H9 (cell line): ENCODE results near the gene SOSTDC1. TPM values are rescaled to one million over a fixed set of nuclear protein-coding genes. Genes with fewer than 3 reads are reported as not detected.

ENCODE experiments used
- DNase-seq: peaks from one replicate; pipeline ENCODE4 v3.0.0-alpha.2; 2017
- H2AFZ ChIP-seq: one replicate; pipeline ENCODE4 v1.6.1; 2013; ENCODE audit warnings: mild to moderate bottlenecking, low read length, control low read depth, moderate library complexity
- H2AK5ac ChIP-seq: 2 replicates; pipeline ENCODE4 v1.6.1; 2013; ENCODE audit warnings: low read length, control low read depth, mixed read lengths; ENCODE audit not compliant: insufficient read length
- H2BK120ac ChIP-seq: one replicate; pipeline ENCODE4 v1.6.1; 2013; ENCODE audit warnings: low read depth, mild to moderate bottlenecking, low read length, control low read depth, inconsistent platforms; ENCODE audit not compliant: poor library complexity, severe bottlenecking
- H2BK12ac ChIP-seq: 2 replicates; pipeline ENCODE4 v1.6.1; 2013; ENCODE audit warnings: low read length, control low read depth, mixed read lengths, low read depth; ENCODE audit not compliant: insufficient read length
- H2BK15ac ChIP-seq: 2 replicates; pipeline ENCODE4 v1.6.1; 2013; ENCODE audit warnings: low read depth, low read length, control low read depth
- H2BK20ac ChIP-seq: one replicate; pipeline ENCODE4 v1.6.1; 2013; ENCODE audit warnings: low read depth, mild to moderate bottlenecking, low read length, control low read depth, inconsistent platforms; ENCODE audit not compliant: poor library complexity, severe bottlenecking
- H2BK5ac ChIP-seq: 2 replicates; pipeline ENCODE4 v1.6.1; 2013; ENCODE audit warnings: low read length, control low read depth, mixed read lengths; ENCODE audit not compliant: insufficient read length
- H3K14ac ChIP-seq: 2 replicates; pipeline ENCODE4 v1.6.1; 2013; ENCODE audit warnings: low read length, control low read depth; ENCODE audit not compliant: insufficient read depth
- H3K18ac ChIP-seq: 2 replicates; pipeline ENCODE4 v1.6.1; 2013; ENCODE audit warnings: low read depth, mild to moderate bottlenecking, mixed read lengths, low read length, control low read depth; ENCODE audit not compliant: insufficient read length
- H3K23ac ChIP-seq: 2 replicates; pipeline ENCODE4 v1.6.1; 2013; ENCODE audit warnings: low read length, control low read depth, mixed read lengths, low read depth; ENCODE audit not compliant: insufficient read length
- H3K23me2 ChIP-seq: 2 replicates; pipeline ENCODE4 v1.6.1; 2013; ENCODE audit warnings: low read depth, mild to moderate bottlenecking, mixed read lengths, low read length, control low read depth; ENCODE audit not compliant: insufficient read length, poor library complexity, severe bottlenecking
- H3K27ac ChIP-seq: 2 replicates; pipeline ENCODE4 v1.5.1; 2013; ENCODE audit warnings: low read length, control low read depth, mixed read lengths, low read depth; ENCODE audit not compliant: insufficient read length
- H3K27me3 ChIP-seq: 2 replicates; pipeline ENCODE4 v1.6.1; 2013; ENCODE audit warnings: low read length, control low read depth, inconsistent platforms; ENCODE audit not compliant: insufficient read depth
- H3K4ac ChIP-seq: 2 replicates; pipeline ENCODE4 v1.6.1; 2013; ENCODE audit warnings: low read depth, mild to moderate bottlenecking, control low read depth, inconsistent platforms, low read length, moderate library complexity
- H3K4me1 ChIP-seq: 2 replicates; pipeline ENCODE4 v1.6.1; 2013; ENCODE audit warnings: low read length, control low read depth, inconsistent platforms; ENCODE audit not compliant: insufficient read depth
- H3K4me2 ChIP-seq: 2 replicates; pipeline ENCODE4 v1.6.1; 2013; ENCODE audit warnings: low read length, control low read depth, mixed read lengths; ENCODE audit not compliant: insufficient read length, insufficient read depth
- H3K56ac ChIP-seq: 2 replicates; pipeline ENCODE4 v1.6.1; 2013; ENCODE audit warnings: low read depth, mild to moderate bottlenecking, mixed read lengths, low read length, control low read depth; ENCODE audit not compliant: insufficient read length
- H3K79me1 ChIP-seq: 2 replicates; pipeline ENCODE4 v1.6.1; 2013; ENCODE audit warnings: low read depth, mild to moderate bottlenecking, moderate library complexity, low read length, control low read depth, inconsistent platforms; ENCODE audit not compliant: insufficient read depth, poor library complexity, severe bottlenecking
- H3K79me2 ChIP-seq: 2 replicates; pipeline ENCODE4 v1.6.1; 2013; ENCODE audit warnings: low read length, control low read depth, inconsistent platforms; ENCODE audit not compliant: insufficient read depth
- H3K9ac ChIP-seq: 2 replicates; pipeline ENCODE4 v1.6.1; 2013; ENCODE audit warnings: low read length, control low read depth, mixed read lengths; ENCODE audit not compliant: insufficient read length; ENCODE audit errors: extremely low read depth
- H3K9me3 ChIP-seq: one replicate; pipeline ENCODE4 v1.6.1; 2013; ENCODE audit warnings: low read depth, low read length, inconsistent platforms; ENCODE audit not compliant: control insufficient read depth
- H3T11ph ChIP-seq: one replicate; pipeline ENCODE4 v1.6.1; 2013; ENCODE audit warnings: mild to moderate bottlenecking, low read length, control low read depth, inconsistent platforms
- H4K20me1 ChIP-seq: one replicate; pipeline ENCODE4 v1.6.1; 2013; ENCODE audit not compliant: control insufficient read depth, insufficient read length, insufficient read depth
- H4K5ac ChIP-seq: 2 replicates; pipeline ENCODE4 v1.6.1; 2013; ENCODE audit warnings: low read depth, mild to moderate bottlenecking, mixed read lengths, low read length, control low read depth; ENCODE audit not compliant: insufficient read length
- H4K8ac ChIP-seq: replicated peaks from 2 replicates; pipeline ENCODE4 v1.6.1; 2013; ENCODE audit warnings: low read length, control low read depth, mixed read lengths, low read depth; ENCODE audit not compliant: insufficient read length
- H4K91ac ChIP-seq: 2 replicates; pipeline ENCODE4 v1.6.1; 2013; ENCODE audit warnings: low read depth, mild to moderate bottlenecking, moderate library complexity, mixed read lengths, low read length, control low read depth; ENCODE audit not compliant: insufficient read length
- H3K27ac Mint-ChIP-seq, 3 experiments: 2 replicates in 2 of 3; 3 replicates in 1 of 3; pipeline ENCODE4 v1.8.0; 2020 to 2021; ENCODE audit warnings: mixed read lengths in 3 of 3, mild to moderate bottlenecking in 1 of 3, moderate library complexity in 1 of 3
- H3K27me3 Mint-ChIP-seq: 2 replicates; pipeline ENCODE4 v1.8.0; 2021; ENCODE audit warnings: low read depth, mild to moderate bottlenecking, moderate library complexity, mixed read lengths
- H3K36me3 Mint-ChIP-seq, 3 experiments: 2 replicates in 2 of 3; 3 replicates in 1 of 3; pipeline ENCODE4 v1.8.0; 2020 to 2021; ENCODE audit warnings: low read depth in 3 of 3, mixed read lengths in 3 of 3; ENCODE audit not compliant: insufficient read depth in 1 of 3
- H3K4me1 Mint-ChIP-seq, 2 experiments: 2 replicates each; pipeline ENCODE4 v1.8.0; 2020; ENCODE audit warnings: mixed read lengths in 2 of 2
- H3K4me3 Mint-ChIP-seq, 2 experiments: 2 replicates in 1 of 2; 3 replicates in 1 of 2; pipeline ENCODE4 v1.8.0; 2020 to 2021; ENCODE audit warnings: mild to moderate bottlenecking in 2 of 2, mixed read lengths in 2 of 2, moderate library complexity in 1 of 2
- H3K9me3 Mint-ChIP-seq, 2 experiments: 2 replicates in 1 of 2; 3 replicates in 1 of 2; pipeline ENCODE4 v1.8.0; 2020; ENCODE audit warnings: mild to moderate bottlenecking in 2 of 2, mixed read lengths in 2 of 2, moderate library complexity in 1 of 2
- WGBS: extraction: QIAGEN DNeasy Blood & Tissue Kit; methylation state at CpG from one replicate; pipeline ENCODE4 v1.1.7; 2013; ENCODE audit warnings: missing lambda C conversion rate, low lambda C conversion rate, mixed read lengths; ENCODE audit not compliant: insufficient read length; ENCODE audit errors: extremely low coverage; 5-methylcytosine and 5-hydroxymethylcytosine counted together
- total RNA-seq: library from RNA; stranded (reverse); gene quantifications from 2 replicates; pipeline ENCODE4 v1.2.1, GENCODE V29; 2021
- TF ChIP-seq, protein P1 (sequence below): fragments of 200-600 bp; sonication (generic); conservative IDR thresholded peaks from 3 replicates; pipeline ENCODE4 v1.8.0; 2021; ENCODE audit warnings: antibody characterized with exemption, mild to moderate bottlenecking

SOSTDC1 gene
- total RNA-seq, 1 experiment from 2014 or later, result not detected

DNA sequence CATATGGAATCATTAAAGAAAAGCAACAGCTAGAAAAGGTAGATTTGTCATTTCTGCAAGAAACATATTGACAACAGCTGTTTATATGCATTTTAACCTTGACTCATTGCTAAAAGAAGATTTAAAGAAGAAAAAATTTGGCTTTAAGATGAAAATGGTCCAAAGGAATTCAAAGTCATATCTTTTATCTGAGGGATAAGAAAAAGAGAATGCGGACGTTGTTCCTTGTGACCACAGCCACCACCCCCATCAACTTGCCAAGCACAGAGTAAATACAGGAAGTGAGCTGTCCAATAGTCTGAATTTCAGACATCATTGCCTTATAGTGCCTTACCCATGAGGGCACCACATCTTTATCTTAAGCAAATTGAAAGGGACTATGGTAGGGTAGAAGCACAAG lies 36.9 kb downstream of the SOSTDC1 start:
- TF ChIP-seq, protein P1, sequence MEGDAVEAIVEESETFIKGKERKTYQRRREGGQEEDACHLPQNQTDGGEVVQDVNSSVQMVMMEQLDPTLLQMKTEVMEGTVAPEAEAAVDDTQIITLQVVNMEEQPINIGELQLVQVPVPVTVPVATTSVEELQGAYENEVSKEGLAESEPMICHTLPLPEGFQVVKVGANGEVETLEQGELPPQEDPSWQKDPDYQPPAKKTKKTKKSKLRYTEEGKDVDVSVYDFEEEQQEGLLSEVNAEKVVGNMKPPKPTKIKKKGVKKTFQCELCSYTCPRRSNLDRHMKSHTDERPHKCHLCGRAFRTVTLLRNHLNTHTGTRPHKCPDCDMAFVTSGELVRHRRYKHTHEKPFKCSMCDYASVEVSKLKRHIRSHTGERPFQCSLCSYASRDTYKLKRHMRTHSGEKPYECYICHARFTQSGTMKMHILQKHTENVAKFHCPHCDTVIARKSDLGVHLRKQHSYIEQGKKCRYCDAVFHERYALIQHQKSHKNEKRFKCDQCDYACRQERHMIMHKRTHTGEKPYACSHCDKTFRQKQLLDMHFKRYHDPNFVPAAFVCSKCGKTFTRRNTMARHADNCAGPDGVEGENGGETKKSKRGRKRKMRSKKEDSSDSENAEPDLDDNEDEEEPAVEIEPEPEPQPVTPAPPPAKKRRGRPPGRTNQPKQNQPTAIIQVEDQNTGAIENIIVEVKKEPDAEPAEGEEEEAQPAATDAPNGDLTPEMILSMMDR, result no peak
- WGBS, result no CpG with 5 or more reads among the region's 2 CpGs
- H3T11ph ChIP-seq, result no peak overlapping the region
- H3K4me1 Mint-ChIP-seq, result no peaks in the 10 kb centered on the region
- H4K5ac ChIP-seq, result no peak overlapping the region
- no peak overlapping the region for H2AFZ ChIP-seq
- no peak overlapping the region for H2AK5ac ChIP-seq
- no peaks in the 10 kb centered on the region for H3K4me1 ChIP-seq
- H3K56ac ChIP-seq, result no peak overlapping the region
- H3K9me3 Mint-ChIP-seq, result no peaks in the 10 kb centered on the region
- no peak overlapping the region for H3K4ac ChIP-seq
- no peak overlapping the region for H2BK12ac ChIP-seq
- H3K9ac ChIP-seq, result no peak overlapping the region
- no peaks in the 10 kb centered on the region for H3K27me3 Mint-ChIP-seq
- H3K79me1 ChIP-seq, result no peaks in the 10 kb centered on the region
- H3K14ac ChIP-seq, result no peak overlapping the region
- H2BK20ac ChIP-seq, result no peak overlapping the region
- H2BK120ac ChIP-seq, result no peak overlapping the region
- no peak overlapping the region for H2BK15ac ChIP-seq
- H4K91ac ChIP-seq, result no peak overlapping the region
- H3K36me3 Mint-ChIP-seq, result no peaks in the 10 kb centered on the region
- no peaks in the 10 kb centered on the region for H3K9me3 ChIP-seq
- H3K27me3 ChIP-seq, result no peaks in the 10 kb centered on the region
- H3K18ac ChIP-seq, result no peak overlapping the region
- no peaks in the 10 kb centered on the region for H3K79me2 ChIP-seq
- no peak overlapping the region for H3K4me3 Mint-ChIP-seq
- no peaks in the 10 kb centered on the region for H4K20me1 ChIP-seq
- H3K27ac ChIP-seq, result no peak overlapping the region
- no peak overlapping the region for H3K4me2 ChIP-seq
- H3K27ac Mint-ChIP-seq, result no peak overlapping the region
- H2BK5ac ChIP-seq, result no peak overlapping the region
- H3K23me2 ChIP-seq, result no peaks in the 10 kb centered on the region
- DNase-seq, result no peak
- H3K23ac ChIP-seq, result no peak overlapping the region
- H4K8ac ChIP-seq, result no peak overlapping the region
